Esophagus squamous epithelium (tissue), 4 donors: ENCODE measurements around the gene SPEN.

Experiments
- CTCF ChIP-seq, 6 experiments: fragments of 450-650 bp in 4 of 6; fragments of 200-600 bp in 2 of 6; sonication (generic) in 2 of 6; IDR thresholded peaks; one replicate each; pipeline ENCODE4 v1.5.1; 2016 to 2019; ENCODE audit warnings: antibody characterized with exemption in 6 of 6, mild to moderate bottlenecking in 4 of 6, moderate library complexity in 4 of 6
- POLR2A ChIP-seq, 4 donors: fragments of 450-650 bp; IDR thresholded peaks; one replicate each; pipeline ENCODE4 v1.6.1; 2017; ENCODE audit warnings: antibody characterized with exemption in 4 of 4, mild to moderate bottlenecking in 4 of 4, moderate library complexity in 3 of 4

GRCh38 chr1:15939181-15940109, 91.9 kb downstream of the SPEN start:
- TF ChIP-seq CTCF (IDR thresholded peaks at IDR 0.05): no peak
- TF ChIP-seq POLR2A (IDR thresholded peaks at IDR 0.05): no peak
